ENCODE data around the gene AIF1L. TPM values are rescaled to one million over a fixed set of nuclear protein-coding genes. Genes with fewer than 3 reads are reported as not detected.

The AIF1L gene
- 100 to 1,000 TPM; 364 to 376 (median 370) TPM for polyA plus RNA-seq (ENCODE audit: insufficient read length in 4 of 4)

DNA sequence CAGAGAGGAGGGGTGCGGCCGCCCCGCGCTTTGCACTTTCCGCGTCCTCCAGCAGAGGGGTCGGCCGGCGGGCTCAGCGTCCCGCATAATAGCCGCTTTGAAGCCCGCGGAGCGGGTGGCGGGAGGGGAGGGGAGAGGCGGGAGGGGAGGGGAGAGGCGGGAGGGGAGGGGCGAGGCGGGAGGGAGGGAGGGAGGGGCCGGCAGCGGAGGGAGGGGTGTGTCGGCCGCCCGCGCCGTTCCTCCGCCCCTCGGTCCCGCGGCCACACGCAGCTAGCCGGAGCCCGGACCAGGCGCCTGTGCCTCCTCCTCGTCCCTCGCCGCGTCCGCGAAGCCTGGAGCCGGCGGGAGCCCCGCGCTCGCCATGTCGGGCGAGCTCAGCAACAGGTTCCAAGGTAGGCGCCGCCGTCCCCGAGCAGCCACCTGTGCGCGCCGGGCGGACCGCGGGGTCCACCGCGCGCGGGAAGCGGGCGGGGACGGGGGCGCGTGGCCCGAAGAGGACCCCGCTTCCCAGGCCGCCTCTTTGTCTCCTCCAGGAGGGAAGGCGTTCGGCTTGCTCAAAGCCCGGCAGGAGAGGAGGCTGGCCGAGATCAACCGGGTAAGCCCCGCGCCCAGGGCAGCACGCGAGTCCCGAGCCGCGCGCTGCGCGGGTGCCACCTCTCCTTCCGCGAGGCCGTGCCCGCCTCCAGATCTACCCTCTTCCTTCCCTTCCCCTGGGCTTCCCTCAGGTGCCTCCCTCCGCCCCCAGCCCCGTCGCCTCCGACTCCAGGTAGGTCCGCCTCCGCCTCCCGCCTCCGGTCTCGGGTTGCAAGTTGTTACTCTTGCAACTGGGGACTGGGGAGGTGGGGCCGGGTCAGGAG is at the start of gene AIF1L:
Gene AIF1L (plus strand): TSS at position 263 of the 857 bp plus-strand sequence. CDS start 99 bp downstream, at position 362.
- DNase-seq (ENCODE audit: low read depth in 4 of 4, low spot score in 2 of 4) = peak in 2 of 4 donors; percentile 36 to 61

DNA sequence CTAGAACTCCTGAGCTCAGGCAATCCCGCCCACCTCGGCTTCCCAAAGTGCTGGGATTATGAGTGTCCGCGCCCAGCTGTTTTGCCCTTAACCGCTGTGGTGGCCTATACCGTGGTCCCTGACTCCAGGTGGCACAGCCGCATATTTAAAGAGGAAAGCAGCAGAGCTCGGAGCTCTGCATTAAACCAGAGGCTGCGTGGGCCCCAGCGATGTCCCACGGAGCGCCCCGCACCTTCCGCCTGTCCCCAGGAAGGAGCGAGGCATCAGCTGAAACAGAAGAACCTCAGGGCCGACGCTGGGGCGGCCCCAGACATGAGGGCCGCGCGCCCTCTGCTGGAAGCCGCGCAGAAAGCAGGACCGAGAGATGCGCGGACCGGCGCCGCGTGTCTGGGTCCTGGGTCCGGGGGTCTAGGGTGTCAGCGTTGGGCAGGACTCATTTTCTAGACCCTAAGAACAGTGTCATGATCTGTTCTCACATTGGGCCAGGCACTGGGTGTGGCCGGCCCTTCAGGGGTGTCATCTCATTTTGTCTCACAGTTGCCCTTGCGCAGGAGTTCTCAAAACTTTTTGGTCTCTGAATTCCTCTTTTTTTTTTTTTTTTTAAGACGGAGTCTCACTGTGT is 49.6 kb upstream of the AIF1L start:
- DNase-seq (ENCODE audit: low read depth in 4 of 4, low spot score in 2 of 4) = peak in 2 of 4 donors; percentile 54 to 56

- no peak for DNase-seq (ENCODE audit: low read depth in 4 of 4, low spot score in 2 of 4)
These were observed 48.0 kb upstream of the AIF1L start for GRCh38 chr9:131048332-131048731.

GRCh38 chr9:131048820-131049219 is 47.5 kb upstream of the AIF1L start:
- no peak for DNase-seq (ENCODE audit: low read depth in 4 of 4, low spot score in 2 of 4)

- DNase-seq (ENCODE audit: low read depth in 4 of 4, low spot score in 2 of 4) = no peak
These were observed 46.3 kb upstream of the AIF1L start for GRCh38 chr9:131049829-131050715.

GRCh38 chr9:131050831-131051230 is 45.5 kb upstream of the AIF1L start:
- DNase-seq (ENCODE audit: low read depth in 4 of 4, low spot score in 2 of 4) = no peak

DNA sequence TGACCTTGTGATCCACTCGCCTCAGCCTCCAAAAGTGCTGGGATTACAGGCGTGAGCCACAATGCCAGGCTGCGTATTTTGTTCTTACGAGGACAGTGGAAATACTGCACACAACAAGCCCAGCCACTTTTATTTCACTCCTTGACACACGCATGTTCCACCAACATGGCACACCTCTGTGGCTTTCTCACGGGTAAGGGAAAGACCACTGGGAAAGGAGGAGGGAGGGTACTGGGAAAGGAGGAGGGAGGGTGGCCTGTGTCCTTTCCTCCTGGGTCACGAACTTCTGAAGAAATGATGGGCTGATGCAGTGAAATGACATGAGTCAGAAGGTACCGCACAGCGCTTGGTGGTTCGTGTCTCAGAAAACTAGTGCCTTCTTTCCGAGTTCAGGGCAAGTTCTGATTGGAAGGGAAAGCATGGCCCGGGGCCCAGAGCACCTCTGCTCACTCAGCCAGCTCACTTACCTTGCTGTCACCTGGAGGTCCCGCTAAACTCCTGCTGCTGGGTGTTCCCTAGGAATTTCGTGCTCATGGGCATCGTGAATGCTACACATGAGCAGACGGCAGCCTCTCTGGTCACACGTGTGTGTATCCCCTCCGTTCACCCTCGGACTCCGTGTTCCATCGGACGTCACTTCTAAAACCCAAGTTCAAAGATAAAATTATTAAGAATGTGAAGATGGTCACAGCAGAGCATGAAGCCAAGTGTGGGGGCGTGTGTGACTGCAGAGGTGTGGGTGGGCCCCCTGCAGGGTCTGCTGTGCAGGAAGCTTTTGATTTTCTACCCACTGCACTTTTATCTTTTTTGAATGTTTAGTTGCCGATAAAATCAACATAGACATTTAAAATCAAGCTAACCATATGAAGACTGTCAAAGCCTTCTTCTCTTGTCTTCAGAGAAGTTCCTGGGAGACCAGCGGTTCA is 44.5 kb upstream of the AIF1L start:
- DNase-seq (ENCODE audit: low read depth in 4 of 4, low spot score in 2 of 4) = no peak

- DNase-seq (ENCODE audit: low read depth in 4 of 4, low spot score in 2 of 4) = no peak
These were observed 42.4 kb upstream of the AIF1L start for GRCh38 chr9:131053896-131054295.

DNA sequence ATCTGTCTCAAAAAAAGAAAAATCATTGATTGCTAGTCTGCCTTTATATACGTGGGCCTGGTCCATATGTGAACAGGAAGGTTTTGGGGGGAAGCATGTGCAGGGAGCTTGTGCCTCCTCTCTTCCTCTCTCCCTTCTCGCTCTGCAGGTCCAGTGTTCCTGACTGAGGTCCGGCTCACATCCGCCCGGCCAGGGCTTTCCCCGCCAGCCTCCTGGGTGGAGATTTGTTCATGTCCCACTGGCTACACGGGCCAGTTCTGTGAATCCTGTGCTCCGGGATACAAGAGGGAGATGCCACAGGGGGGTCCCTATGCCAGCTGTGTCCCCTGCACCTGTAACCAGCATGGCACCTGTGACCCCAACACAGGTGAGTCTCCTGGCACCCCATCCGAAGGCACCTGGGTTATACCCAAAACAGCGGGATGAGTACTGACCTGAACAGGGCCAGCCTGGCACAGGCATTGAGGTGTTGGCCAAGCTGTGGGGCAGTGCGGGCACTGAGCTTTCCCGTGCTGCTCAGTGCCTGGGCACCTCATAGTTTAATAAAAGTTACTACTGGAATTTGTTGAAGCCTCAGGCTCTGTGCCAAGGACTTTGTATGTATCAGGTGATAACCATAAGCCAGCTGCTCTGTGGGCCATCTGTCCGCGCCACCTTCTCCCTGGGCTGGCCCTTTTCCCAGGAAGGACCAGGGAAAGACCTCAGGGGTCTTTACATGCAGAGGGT is 39.4 kb upstream of the AIF1L start:
- no peak for DNase-seq (ENCODE audit: low read depth in 4 of 4, low spot score in 2 of 4)

GRCh38 chr9:131060900-131061630 is 35.3 kb upstream of the AIF1L start:
- no peak for DNase-seq (ENCODE audit: low read depth in 4 of 4, low spot score in 2 of 4)

- no peak for DNase-seq (ENCODE audit: low read depth in 4 of 4, low spot score in 2 of 4)
These were observed 33.4 kb upstream of the AIF1L start for GRCh38 chr9:131062969-131063368.

GRCh38 chr9:131065599-131065998 is 30.7 kb upstream of the AIF1L start:
- no peak for DNase-seq (ENCODE audit: low read depth in 4 of 4, low spot score in 2 of 4)

DNA sequence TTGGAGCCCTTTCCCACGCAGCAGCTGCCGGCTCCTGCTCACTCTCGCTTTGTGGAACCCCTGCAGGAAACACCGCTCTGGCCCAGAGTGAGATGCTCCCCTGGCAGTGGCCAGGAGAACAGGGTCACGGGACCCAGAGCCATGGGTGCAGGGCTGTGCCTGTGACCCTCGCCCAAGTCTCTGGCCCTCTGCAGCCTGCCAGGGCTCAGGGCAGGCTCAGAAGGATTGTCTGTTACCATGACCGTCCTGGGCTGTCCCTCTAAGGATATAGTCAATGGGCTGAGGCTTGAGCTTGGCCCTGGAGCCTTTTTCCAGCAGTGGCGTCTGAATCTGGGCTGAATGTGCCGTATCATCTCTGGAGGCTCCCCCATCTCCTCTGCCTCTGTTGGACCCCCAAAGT is 28.7 kb upstream of the AIF1L start:
- no peak for DNase-seq (ENCODE audit: low read depth in 4 of 4, low spot score in 2 of 4)

DNA sequence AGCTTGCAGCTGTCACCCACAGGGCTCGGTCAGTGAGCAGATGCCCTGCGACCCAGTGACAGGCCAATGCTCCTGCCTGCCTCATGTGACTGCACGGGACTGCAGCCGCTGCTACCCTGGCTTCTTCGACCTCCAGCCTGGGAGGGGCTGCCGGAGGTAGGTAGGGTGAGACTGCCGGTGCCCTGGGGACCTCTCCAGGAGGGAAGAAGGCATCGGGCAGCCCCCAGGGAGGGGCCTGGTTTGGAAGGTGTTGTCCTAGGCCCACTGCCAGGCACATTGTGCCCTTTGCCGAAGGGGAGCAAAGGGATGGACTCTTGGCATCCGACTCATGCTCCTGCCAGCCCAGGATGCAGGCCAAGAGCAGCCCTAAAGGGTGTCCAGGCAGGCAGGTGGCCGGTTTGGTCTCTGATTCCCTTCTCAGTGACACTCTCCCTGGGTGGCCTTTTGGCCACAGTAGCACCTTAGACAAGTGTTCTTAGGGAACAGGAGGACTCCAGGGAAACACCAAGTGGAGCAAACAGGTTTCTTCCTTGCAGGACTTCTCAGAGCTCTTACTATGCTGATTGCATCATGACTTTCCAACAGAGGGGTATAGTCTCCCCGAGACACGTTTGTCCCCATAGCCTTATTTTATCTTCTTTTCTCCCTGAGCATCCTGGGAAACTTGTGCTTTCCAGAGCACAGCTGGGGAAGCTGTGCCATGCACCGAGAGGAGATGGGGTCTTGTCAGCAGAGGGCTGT is 28.1 kb upstream of the AIF1L start:
- DNase-seq (ENCODE audit: low read depth in 4 of 4, low spot score in 2 of 4) = no peak

DNA sequence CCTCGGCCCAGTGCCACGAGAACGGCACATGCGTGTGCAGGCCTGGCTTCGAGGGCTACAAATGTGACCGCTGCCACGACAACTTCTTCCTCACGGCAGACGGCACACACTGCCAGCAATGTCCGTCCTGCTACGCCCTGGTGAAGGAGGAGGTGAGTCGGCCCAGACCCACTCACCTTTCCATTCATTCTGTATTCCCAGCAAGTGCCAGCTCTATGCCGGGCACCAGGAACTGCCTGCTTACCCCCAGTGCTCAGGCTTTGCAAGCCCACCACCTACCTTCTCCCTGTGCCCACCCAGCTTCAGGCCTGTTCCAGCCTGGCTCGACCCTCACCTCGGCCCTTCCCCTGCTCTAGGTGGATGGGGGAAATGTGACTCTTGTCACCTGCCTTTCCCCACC is 26.6 kb upstream of the AIF1L start:
- no peak for DNase-seq (ENCODE audit: low read depth in 4 of 4, low spot score in 2 of 4)

DNA sequence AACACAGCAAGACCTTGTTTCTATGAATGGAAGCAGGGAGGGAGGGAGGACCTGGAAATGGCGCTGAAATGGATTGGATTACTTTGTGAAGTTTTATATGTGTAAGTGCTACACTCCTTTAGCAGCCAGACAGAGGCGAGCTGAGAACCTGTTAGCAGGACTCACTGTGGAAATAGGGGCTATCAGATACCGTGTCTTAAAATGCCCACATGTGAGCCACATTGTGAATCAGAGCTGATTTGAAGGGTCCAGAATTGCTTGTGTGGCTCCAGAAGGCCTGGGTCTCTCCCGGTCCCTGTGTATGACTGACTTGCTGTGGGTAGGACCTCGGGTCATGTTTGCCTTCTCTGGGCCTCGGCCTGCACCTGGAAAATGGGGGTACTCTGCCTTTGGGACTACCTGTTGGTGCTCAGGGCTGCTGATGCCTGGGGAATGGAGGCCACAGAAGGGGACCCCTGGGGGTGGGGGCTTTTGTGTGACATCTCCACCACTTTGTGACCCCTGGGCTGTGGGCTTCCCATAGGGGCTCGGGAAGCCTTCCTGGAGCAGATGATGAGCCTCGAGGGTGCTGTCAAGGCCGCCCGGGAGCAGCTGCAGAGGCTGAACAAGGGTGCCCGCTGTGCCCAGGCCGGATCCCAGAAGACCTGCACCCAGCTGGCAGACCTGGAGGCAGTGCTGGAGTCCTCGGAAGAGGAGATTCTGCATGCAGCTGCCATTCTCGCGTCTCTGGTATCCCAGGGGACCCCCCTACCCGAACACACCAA is 24.0 kb upstream of the AIF1L start:
- DNase-seq (ENCODE audit: low read depth in 4 of 4, low spot score in 2 of 4) = no peak

DNA sequence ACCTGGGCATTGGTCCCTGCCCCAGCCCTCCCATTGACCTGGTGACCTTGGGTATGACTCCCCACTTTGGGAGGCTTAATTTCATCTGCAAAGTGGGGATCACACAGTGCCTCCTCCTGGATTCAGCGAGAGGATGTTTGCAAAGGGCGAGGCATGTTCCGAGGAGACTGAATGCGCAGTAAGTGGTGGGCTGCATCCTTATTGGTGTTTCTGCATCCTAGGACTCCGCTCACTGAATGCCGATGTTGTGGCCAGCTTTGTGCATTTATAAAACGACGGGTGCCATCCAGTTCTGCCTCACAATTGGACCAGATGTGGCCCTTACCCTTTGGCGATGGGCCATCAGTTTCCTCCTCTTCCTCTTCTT is 23.5 kb upstream of the AIF1L start:
- DNase-seq (ENCODE audit: low read depth in 4 of 4, low spot score in 2 of 4) = no peak

Data from left renal cortex interstitium (tissue), 4 donors.